Lower lobe of right lung (tissue), 2 donors: Measurements from ENCODE around the gene USP25. TPM values are rescaled to one million over a fixed set of nuclear protein-coding genes. Genes with fewer than 3 reads are reported as not detected.

Source experiments
- ATAC-seq, 2 donors: fragments of 200-7000 bp; cut with Tn5 transposase; one replicate each; pipeline ENCODE4 v1.9.1; 2020 to 2022; ENCODE audit warnings: mild to moderate bottlenecking in 2 of 2, moderate library complexity in 2 of 2
- DNase-seq: peaks from one replicate; pipeline ENCODE4 v3.0.0-alpha.2; 2020
- H3K27ac ChIP-seq: fragments of 200-600 bp; one replicate; pipeline ENCODE4 v1.8.0; 2022
- H3K27me3 ChIP-seq: fragments of 200-600 bp; one replicate; pipeline ENCODE4 v1.8.0; 2022; ENCODE audit warnings: low read depth
- H3K36me3 ChIP-seq: fragments of 200-600 bp; one replicate; pipeline ENCODE4 v1.8.0; 2022; ENCODE audit warnings: mild to moderate bottlenecking
- H3K4me1 ChIP-seq: fragments of 200-600 bp; one replicate; pipeline ENCODE4 v1.8.0; 2022
- H3K4me3 ChIP-seq: fragments of 200-600 bp; one replicate; pipeline ENCODE4 v1.8.0; 2022; ENCODE audit warnings: mild to moderate bottlenecking
- H3K9me3 ChIP-seq: fragments of 200-600 bp; one replicate; pipeline ENCODE4 v1.8.0; 2022
- intact Hi-C: fragments of 100-400 bp; cut with DNase I; formaldehyde crosslinking; loops from one replicate; pipeline ENCODE4 v1.11.0; 2022
- total RNA-seq: library from RNA; stranded (reverse); fragmentation: NEBNext Ultra II Directional; extraction: Animal tissue kit (Norgen Biotek cat#: 25700); gene quantifications from one replicate; pipeline ENCODE4 v1.2.1, GENCODE V29; 2021
- TF ChIP-seq, protein P1 (sequence below): fragments of 200-600 bp; IDR thresholded peaks from one replicate; pipeline ENCODE4 v1.8.0; 2022; ENCODE audit warnings: antibody characterized with exemption, mild to moderate bottlenecking
- donor health status: DM: no; HTN: yes; CAD: no; lungs with severe emphysema.

The USP25 gene
- total RNA-seq, 1 donor from 2014 or later: 74.4 TPM

- no peak for ATAC-seq
- Histone ChIP-seq H3K9me3 (no peaks in the 10 kb centered on the region), H3K4me1 (no peaks in the 10 kb centered on the region), H3K27ac (no peak overlapping the region), H3K36me3 (peaks cover 84% of the 10 kb centered on the region), H3K27me3 (no peaks in the 10 kb centered on the region), H3K4me3 (no peak overlapping the region)
- intact Hi-C loops: no loop called here
- TF ChIP-seq, protein P1, sequence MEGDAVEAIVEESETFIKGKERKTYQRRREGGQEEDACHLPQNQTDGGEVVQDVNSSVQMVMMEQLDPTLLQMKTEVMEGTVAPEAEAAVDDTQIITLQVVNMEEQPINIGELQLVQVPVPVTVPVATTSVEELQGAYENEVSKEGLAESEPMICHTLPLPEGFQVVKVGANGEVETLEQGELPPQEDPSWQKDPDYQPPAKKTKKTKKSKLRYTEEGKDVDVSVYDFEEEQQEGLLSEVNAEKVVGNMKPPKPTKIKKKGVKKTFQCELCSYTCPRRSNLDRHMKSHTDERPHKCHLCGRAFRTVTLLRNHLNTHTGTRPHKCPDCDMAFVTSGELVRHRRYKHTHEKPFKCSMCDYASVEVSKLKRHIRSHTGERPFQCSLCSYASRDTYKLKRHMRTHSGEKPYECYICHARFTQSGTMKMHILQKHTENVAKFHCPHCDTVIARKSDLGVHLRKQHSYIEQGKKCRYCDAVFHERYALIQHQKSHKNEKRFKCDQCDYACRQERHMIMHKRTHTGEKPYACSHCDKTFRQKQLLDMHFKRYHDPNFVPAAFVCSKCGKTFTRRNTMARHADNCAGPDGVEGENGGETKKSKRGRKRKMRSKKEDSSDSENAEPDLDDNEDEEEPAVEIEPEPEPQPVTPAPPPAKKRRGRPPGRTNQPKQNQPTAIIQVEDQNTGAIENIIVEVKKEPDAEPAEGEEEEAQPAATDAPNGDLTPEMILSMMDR: no peak
- no peak for DNase-seq
Measured at GRCh38 chr21:15875286-15875685, 145.5 kb downstream of the USP25 start.

- no peak overlapping the region for H3K27ac ChIP-seq
- H3K4me3 ChIP-seq: no peak overlapping the region
- H3K9me3 ChIP-seq: no peaks in the 10 kb centered on the region
- no peak for DNase-seq
- no peaks in the 10 kb centered on the region for H3K36me3 ChIP-seq
- intact Hi-C loops: no loop called here
- TF ChIP-seq, protein P1: no peak
- ATAC-seq: no peak
- H3K27me3 ChIP-seq: no peaks in the 10 kb centered on the region
- H3K4me1 ChIP-seq: no peaks in the 10 kb centered on the region
Measured at GRCh38 chr21:15893902-15894301, 164.1 kb downstream of the USP25 start.

DNA sequence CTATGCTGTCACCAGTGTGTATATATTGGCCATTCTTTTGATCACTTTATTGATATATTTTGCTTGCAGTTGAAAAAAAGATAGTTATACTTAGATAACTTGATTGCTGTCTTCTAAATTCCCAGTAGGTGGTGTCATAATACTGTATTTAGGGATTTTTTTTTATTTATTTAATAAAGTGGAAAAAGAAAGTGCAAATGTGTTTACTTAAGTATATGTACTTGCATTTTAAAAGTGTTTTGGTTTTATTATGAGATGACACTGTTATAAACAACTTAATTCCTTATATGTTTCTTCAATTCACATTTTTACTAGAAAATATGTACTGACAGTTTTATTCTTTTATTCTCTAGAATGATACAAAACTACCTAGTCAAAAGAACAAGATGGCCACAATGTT lies 164.8 kb downstream of the USP25 start:
- TF ChIP-seq, protein P1: no peak
- no peak for DNase-seq
- no peaks in the 10 kb centered on the region for H3K9me3 ChIP-seq
- no peak overlapping the region for H3K4me3 ChIP-seq
- no peaks in the 10 kb centered on the region for H3K36me3 ChIP-seq
- ATAC-seq: no peak
- no peaks in the 10 kb centered on the region for H3K27me3 ChIP-seq
- no peak overlapping the region for H3K27ac ChIP-seq
- H3K4me1 ChIP-seq: no peaks in the 10 kb centered on the region
- intact Hi-C loops: no loop called here

DNA sequence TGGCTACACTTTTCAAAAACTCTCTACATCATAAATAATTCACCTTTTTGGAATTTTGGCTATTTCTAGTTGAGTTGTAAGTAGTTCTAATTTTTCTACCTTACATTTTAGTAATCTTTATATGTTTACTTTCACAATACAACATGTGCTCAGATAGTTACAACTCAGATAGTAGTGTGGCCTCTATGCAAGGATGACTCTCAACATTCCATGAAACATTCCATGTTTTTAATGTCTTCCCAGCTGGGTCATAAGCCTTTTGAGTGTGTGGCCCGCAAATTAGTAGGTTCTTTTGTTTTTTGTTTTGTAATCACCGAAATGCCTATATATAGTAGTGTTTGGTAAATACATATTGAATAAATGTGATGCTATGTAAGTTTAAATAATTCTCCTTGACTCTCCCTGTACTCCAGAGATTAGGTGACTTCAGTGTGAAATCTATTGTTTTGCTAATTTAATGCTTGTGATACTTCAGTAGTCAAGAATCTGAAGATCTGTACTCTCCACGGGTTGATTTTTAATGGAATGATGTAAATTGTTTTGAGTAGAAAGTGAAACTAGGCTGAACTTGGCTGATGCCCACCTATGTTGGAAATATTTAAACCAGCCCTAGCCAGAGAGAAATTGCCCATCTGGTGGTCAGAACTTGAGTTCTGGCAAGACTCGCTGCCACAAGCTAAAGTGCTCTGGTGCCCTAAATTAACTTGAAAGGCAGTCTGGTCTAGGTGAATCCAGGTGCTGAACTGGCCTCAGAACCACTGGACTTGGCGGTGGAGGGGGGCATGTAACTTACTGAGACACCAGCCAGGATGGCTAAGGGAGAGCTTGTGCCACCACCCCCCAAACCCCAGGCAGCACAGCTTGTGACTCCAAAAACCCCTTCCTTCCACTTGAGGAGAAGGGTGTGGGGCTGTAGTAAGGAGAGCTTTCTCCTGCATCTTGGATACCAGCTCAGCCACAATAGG lies 165.6 kb downstream of the USP25 start:
- Histone ChIP-seq H3K4me1 (no peaks in the 10 kb centered on the region), H3K36me3 (no peaks in the 10 kb centered on the region), H3K9me3 (peaks cover 6% of the 10 kb centered on the region), H3K4me3 (no peak overlapping the region), H3K27me3 (no peaks in the 10 kb centered on the region), H3K27ac (no peak overlapping the region)
- TF ChIP-seq, protein P1: no peak
- DNase-seq (no peak), ATAC-seq (peak in 1 of 2 donors; percentile 48)
- intact Hi-C loops: no loop called here

- Histone ChIP-seq H3K4me1 (no peaks in the 10 kb centered on the region), H3K36me3 (no peaks in the 10 kb centered on the region), H3K9me3 (peaks cover 17% of the 10 kb centered on the region), H3K27me3 (no peaks in the 10 kb centered on the region), H3K4me3 (no peak overlapping the region), H3K27ac (no peak overlapping the region)
- intact Hi-C loops: no loop called here
- peak in 1 of 2 donors; percentile 26 for ATAC-seq
- TF ChIP-seq, protein P1: no peak
- no peak for DNase-seq
Measured at GRCh38 chr21:15896501-15896900, 166.7 kb downstream of the USP25 start.
